ENCODE data around the gene MAP2K5.

- TF ChIP-seq CTCF (IDR thresholded peaks at IDR 0.05) (no peak), POLR2A (IDR thresholded peaks at IDR 0.05) (no peak)
Observed at GRCh38 chr15:67790610-67791319, 248.3 kb downstream of the MAP2K5 start.

Data from right lobe of liver (tissue), 4 donors.